ENCODE results near the gene SPINK8.
"Not testable (repeated sequence)": the region's sequence is repeated elsewhere in the genome, so short reads cannot be mapped to it uniquely, and the experiment has no call there.

SPINK8 gene

GRCh38 chr3:48333346-48334245 is at the start of gene SPINK8:
Gene SPINK8 (minus strand): TSS chr3:48333661. CDS start chr3:48328341, 5,320 bp downstream.
- not testable (repeated sequence) for DNase-seq (ENCODE audit: low spot score)

GRCh38 chr3:48372862-48373435 is 39.5 kb upstream of the SPINK8 start:
- DNase-seq (ENCODE audit: low spot score), result no peak

- DNase-seq (ENCODE audit: low spot score), result no peak
These were observed 38.9 kb upstream of the SPINK8 start for GRCh38 chr3:48372377-48372770.

GRCh38 chr3:48371651-48372376 is 38.4 kb upstream of the SPINK8 start, which contains the start of gene FBXW12:
Gene FBXW12 (plus strand): TSS chr3:48372219. CDS start chr3:48372768, 549 bp downstream.
- DNase-seq (ENCODE audit: low spot score), result no peak

- DNase-seq (ENCODE audit: low spot score), result no peak
These were observed 36.9 kb upstream of the SPINK8 start for GRCh38 chr3:48370333-48370713.

- DNase-seq (ENCODE audit: low spot score), result no peak
These were observed 36.4 kb upstream of the SPINK8 start for GRCh38 chr3:48369693-48370332.

GRCh38 chr3:48367201-48367600 is 33.7 kb upstream of the SPINK8 start:
- no peak for DNase-seq (ENCODE audit: low spot score)

GRCh38 chr3:48364840-48365239 is 31.4 kb upstream of the SPINK8 start:
- no peak for DNase-seq (ENCODE audit: low spot score)

- no peak for DNase-seq (ENCODE audit: low spot score)
These were observed 28.5 kb upstream of the SPINK8 start for GRCh38 chr3:48361928-48362327.

GRCh38 chr3:48356419-48356818 is 23.0 kb upstream of the SPINK8 start:
- no peak for DNase-seq (ENCODE audit: low spot score)

GRCh38 chr3:48353987-48354386 is 20.5 kb upstream of the SPINK8 start:
- DNase-seq (ENCODE audit: low spot score), result no peak

- no peak for DNase-seq (ENCODE audit: low spot score)
These were observed 19.1 kb upstream of the SPINK8 start for GRCh38 chr3:48352546-48352945.

GRCh38 chr3:48347500-48347899 is 14.0 kb upstream of the SPINK8 start:
- no peak for DNase-seq (ENCODE audit: low spot score)

GRCh38 chr3:48345946-48346572 is 12.6 kb upstream of the SPINK8 start:
- DNase-seq (ENCODE audit: low spot score), result no peak

- DNase-seq (ENCODE audit: low spot score), result no peak
These were observed 11.5 kb upstream of the SPINK8 start for GRCh38 chr3:48344867-48345507.

GRCh38 chr3:48343432-48343831 is 10.0 kb upstream of the SPINK8 start:
- DNase-seq (ENCODE audit: low spot score), result peak; percentile 27

GRCh38 chr3:48338635-48339034 is 5.2 kb upstream of the SPINK8 start:
- DNase-seq (ENCODE audit: low spot score), result no peak

GRCh38 chr3:48337536-48337935 is 4.1 kb upstream of the SPINK8 start:
- peak; percentile 12 for DNase-seq (ENCODE audit: low spot score)

- not testable (repeated sequence) for DNase-seq (ENCODE audit: low spot score)
These were observed 1.8 kb upstream of the SPINK8 start for GRCh38 chr3:48335286-48335685.

GRCh38 chr3:48334605-48335004 is 1.1 kb upstream of the SPINK8 start:
- DNase-seq (ENCODE audit: low spot score), result no peak
